AG09319 (cell line): ENCODE results near the gene BNIPL.

Experiments used
- DNase-seq: peaks from one replicate; pipeline ENCODE4 v3.0.0-alpha.2; 2010; ENCODE audit warnings: low read depth; ENCODE audit errors: extremely low read depth
- CTCF ChIP-seq: IDR thresholded peaks from 2 replicates; pipeline ENCODE4 v1.5.1; 2011; ENCODE audit warnings: low read depth, mild to moderate bottlenecking, inconsistent platforms, low read length, moderate library complexity

The BNIPL gene

DNA sequence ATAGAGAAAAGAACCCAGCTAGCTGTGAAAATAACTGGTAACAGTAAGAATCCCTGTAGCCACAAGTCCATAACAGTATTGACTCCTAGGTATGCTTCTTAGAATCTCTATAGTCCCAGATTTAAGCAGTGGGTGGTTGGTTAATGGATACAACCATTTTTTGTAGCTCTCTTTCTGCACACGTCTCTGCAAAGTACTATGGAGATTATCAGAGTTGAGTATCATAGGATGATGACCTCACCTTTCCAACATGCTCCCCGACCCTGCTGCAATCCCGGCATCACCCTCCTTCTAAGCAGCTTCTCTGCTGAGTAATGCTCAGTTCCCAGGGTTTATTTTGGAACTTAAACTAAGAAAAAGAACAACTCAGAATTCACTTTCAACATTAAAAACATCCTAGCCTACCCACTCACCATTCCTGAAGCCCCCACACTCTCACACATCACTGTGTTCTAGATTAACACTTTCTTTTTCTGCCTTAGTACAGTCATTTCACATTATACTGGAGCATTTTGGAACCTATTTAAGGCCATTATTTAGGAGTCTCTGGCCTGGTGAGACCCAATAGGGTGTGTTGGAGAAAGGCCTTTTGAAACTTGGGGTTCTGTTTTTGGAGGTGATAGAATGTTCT, 26.5 kb downstream of the BNIPL start:
- DNase-seq: peak; percentile 45

DNA sequence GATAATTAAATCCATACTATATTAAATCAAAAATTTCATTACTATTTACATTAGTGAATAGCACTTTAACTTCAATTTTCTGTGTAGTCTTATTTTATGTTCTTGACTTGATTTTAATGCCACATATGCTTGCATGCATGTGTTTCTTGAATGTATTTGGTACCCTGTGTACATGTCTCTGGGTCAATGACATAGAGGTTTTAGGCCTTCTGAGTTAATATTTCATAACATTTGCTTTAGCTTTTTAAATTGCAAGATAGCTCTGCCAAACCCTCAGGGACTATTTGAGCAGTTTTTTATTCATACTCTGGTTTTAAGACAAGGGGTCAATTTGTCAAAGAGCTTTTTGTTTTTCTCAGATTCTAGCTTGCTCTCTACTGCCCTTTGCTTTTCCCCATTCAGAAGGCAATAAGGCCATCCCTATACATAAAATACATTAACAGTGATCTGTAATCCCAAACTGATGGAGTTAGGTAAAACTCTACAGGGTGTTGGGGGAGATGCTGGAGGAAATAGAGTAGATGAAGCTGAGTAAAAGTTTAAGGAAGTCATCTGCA, 28.8 kb downstream of the BNIPL start:
- no peak for TF ChIP-seq CTCF

More for the DNA sequence above, 26.5 kb downstream of the BNIPL start:
- no peak for TF ChIP-seq CTCF

DNA sequence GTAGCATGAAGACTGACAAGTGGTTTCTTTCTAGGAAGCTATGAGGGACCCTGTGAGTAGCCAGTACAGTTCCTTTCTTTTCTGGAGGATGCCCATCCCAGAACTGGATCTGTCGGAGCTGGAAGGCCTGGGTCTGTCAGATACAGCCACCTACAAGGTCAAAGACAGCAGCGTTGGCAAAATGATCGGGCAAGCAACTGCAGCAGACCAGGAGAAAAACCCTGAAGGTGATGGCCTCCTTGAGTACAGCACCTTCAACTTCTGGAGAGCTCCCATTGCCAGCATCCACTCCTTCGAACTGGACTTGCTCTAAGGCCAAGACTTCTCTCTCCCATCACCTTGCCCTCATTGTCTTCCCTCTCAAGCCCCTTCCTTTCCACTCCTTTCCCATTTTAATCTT, 30.8 kb downstream of the BNIPL start:
- no peak for TF ChIP-seq CTCF
- DNase-seq: no peak

More for the DNA sequence above, 28.8 kb downstream of the BNIPL start:
- DNase-seq: no peak

- no peak for DNase-seq
- no peak for TF ChIP-seq CTCF
These were observed 32.7 kb downstream of the BNIPL start for GRCh38 chr1:151069103-151069486.

DNA sequence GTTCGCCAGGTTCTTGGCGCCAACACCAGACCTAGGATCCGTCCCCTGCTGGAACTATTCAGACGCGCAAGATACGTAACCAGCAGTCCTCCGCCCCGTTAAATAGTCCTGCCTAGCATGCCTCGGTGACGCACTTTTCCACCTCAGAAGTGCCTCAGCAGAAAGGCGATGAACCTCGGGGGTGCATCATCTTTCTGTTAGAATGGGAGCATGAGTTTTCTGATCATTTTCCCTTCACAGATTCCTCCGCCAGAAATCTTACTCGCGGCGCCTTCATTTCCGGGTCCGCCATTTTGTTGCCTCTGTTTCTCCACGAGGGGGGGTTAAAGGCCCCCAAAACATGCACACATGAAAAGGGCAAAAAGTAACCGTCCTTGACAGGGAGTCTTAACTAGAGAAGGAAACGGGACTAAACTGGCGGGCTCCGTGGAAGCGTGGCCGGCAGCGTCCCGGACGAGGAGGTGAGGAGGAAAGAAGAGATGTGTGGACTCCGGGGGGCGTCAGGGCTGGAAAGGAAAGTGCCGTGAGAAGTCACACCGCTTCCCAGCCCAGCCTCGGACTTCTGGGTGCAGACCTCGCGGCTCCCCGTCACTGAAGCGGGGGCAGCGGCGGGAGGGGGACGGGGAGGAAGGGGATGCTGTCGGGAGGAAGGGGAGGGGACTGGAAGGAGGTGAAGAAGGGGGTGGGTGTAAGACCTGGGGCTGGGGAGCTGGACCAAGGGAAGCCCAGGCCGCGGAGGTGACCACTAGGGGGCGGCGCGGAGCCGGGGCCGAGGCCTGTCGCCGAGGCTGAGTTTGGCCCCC, 34.3 kb downstream of the BNIPL start, which contains the start of gene GABPB2:
Gene GABPB2 (plus strand): TSS at position 288 of the 803 bp plus-strand sequence. CDS start 17,429 bp downstream, outside the sequence.
- peak; percentile 96 for DNase-seq
- TF ChIP-seq CTCF: peak; percentile 91

DNA sequence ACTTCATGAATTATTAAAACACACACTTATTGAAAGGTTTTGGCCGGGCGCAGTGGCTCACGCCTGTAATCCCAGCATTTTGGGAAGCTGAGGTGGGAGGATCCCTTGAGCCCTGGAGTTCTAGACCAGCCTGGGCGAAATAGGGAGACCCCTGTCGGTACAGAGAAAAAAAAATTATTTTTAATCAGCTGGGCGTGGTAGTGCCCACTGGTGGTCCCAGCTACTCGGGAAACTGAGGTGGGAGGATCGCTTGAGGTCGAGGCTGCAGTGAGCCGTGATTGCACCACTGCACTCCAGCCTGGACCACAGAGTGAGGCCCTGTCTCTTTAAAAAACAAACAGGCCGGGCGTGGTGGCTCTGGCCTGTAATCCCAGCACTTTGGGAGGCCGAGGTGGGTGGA, 35.8 kb downstream of the BNIPL start:
- no peak for DNase-seq
- TF ChIP-seq CTCF: no peak
